ENCODE measurements around the gene TCF7.

The TCF7 gene

GRCh38 chr5:134142806-134143205 lies 28.3 kb downstream of the TCF7 start:
- H3K4me3 ChIP-seq (ENCODE audit: low read depth, low read length), result no peak overlapping the region
- no peak for TF ChIP-seq CTCF (conservative IDR thresholded peaks at IDR 0.05; ENCODE audit: low read depth, low read length)
- DNase-seq (ENCODE audit: low read depth), result no peak

GRCh38 chr5:134143431-134143830 lies 28.9 kb downstream of the TCF7 start:
- TF ChIP-seq CTCF (conservative IDR thresholded peaks at IDR 0.05; ENCODE audit: low read depth, low read length), result no peak
- DNase-seq (ENCODE audit: low read depth), result no peak
- no peak overlapping the region for H3K4me3 ChIP-seq (ENCODE audit: low read depth, low read length)

GRCh38 chr5:134143944-134144941 lies 29.8 kb downstream of the TCF7 start:
- no peak for TF ChIP-seq CTCF (conservative IDR thresholded peaks at IDR 0.05; ENCODE audit: low read depth, low read length)
- H3K4me3 ChIP-seq (ENCODE audit: low read depth, low read length), result no peak overlapping the region
- no peak for DNase-seq (ENCODE audit: low read depth)

GRCh38 chr5:134145041-134145757 lies 30.7 kb downstream of the TCF7 start:
- TF ChIP-seq CTCF (conservative IDR thresholded peaks at IDR 0.05; ENCODE audit: low read depth, low read length), result no peak
- H3K4me3 ChIP-seq (ENCODE audit: low read depth, low read length), result no peak overlapping the region
- no peak for DNase-seq (ENCODE audit: low read depth)

GRCh38 chr5:134145779-134146581 lies 31.5 kb downstream of the TCF7 start:
- peak; percentile 72 for DNase-seq (ENCODE audit: low read depth)
- no peak overlapping the region for H3K4me3 ChIP-seq (ENCODE audit: low read depth, low read length)
- peak; percentile 93 for TF ChIP-seq CTCF (conservative IDR thresholded peaks at IDR 0.05; ENCODE audit: low read depth, low read length)

- peak; percentile 15 for DNase-seq (ENCODE audit: low read depth)
- no peak for TF ChIP-seq CTCF (conservative IDR thresholded peaks at IDR 0.05; ENCODE audit: low read depth, low read length)
- no peak overlapping the region for H3K4me3 ChIP-seq (ENCODE audit: low read depth, low read length)
Observed at GRCh38 chr5:134146651-134147518, 32.4 kb downstream of the TCF7 start.

Data from choroid plexus epithelial cell (primary cell).